DND-41 (cell line): ENCODE results near the gene OR2H2.
A peak's percentile ranks its signal among the peaks of the same experiment; 100 is the strongest.

Experiments used
- ATAC-seq: fragments of 200-7000 bp; cut with Tn5 transposase; 3 replicates; pipeline ENCODE4 v1.9.1; 2021; ENCODE audit warnings: low read depth; ENCODE audit not compliant: insufficient read depth
- DNase-seq: peaks from one replicate; pipeline ENCODE4 v3.0.0-alpha.2; 2020
- H2AFZ ChIP-seq: 2 replicates; pipeline ENCODE4 v1.6.0; 2012; ENCODE audit warnings: low read depth, low read length
- H3K27ac ChIP-seq: 2 replicates; pipeline ENCODE4 v1.5.1; 2012; ENCODE audit warnings: low read length, inconsistent platforms
- H3K27me3 ChIP-seq: fragments of 200-600 bp; sonication (generic); 2 replicates; pipeline ENCODE4 v1.6.0; 2012; ENCODE audit warnings: low read length, mild to moderate bottlenecking, inconsistent platforms; ENCODE audit not compliant: insufficient read depth, poor library complexity
- H3K36me3 ChIP-seq: 2 replicates; pipeline ENCODE4 v1.5.1; 2012; ENCODE audit warnings: low read length, inconsistent platforms; ENCODE audit not compliant: insufficient read depth
- H3K4me1 ChIP-seq: 2 replicates; pipeline ENCODE4 v1.5.1; 2012; ENCODE audit warnings: mild to moderate bottlenecking, low read length; ENCODE audit not compliant: insufficient read depth
- H3K4me2 ChIP-seq: 2 replicates; pipeline ENCODE4 v1.6.0; 2012; ENCODE audit warnings: mild to moderate bottlenecking, moderate library complexity, low read length, inconsistent platforms; ENCODE audit not compliant: insufficient read depth
- H3K4me3 ChIP-seq, 2 experiments: fragments of 200-600 bp in 1 of 2; shearing (Covaris generic) in 1 of 2; 2 replicates each; pipeline ENCODE4 v1.5.1; 2012 to 2016; ENCODE audit warnings: inconsistent platforms in 2 of 2, low read length in 2 of 2, mild to moderate bottlenecking in 2 of 2, low read depth in 1 of 2, moderate library complexity in 1 of 2
- H3K79me2 ChIP-seq: 2 replicates; pipeline ENCODE4 v1.6.0; 2012; ENCODE audit warnings: low read length, inconsistent platforms; ENCODE audit not compliant: insufficient read depth
- H3K9ac ChIP-seq: 2 replicates; pipeline ENCODE4 v1.6.0; 2012; ENCODE audit warnings: low read depth, mild to moderate bottlenecking, inconsistent platforms, low read length, moderate library complexity
- H3K9me3 ChIP-seq: 2 replicates; pipeline ENCODE4 v1.5.1; 2012; ENCODE audit warnings: low read length, moderate library complexity, mild to moderate bottlenecking, inconsistent platforms; ENCODE audit not compliant: insufficient read depth, severe bottlenecking
- H4K20me1 ChIP-seq: 2 replicates; pipeline ENCODE4 v1.6.0; 2012; ENCODE audit warnings: low read length; ENCODE audit not compliant: insufficient read depth
- EZH2 ChIP-seq: IDR thresholded peaks from 3 replicates; pipeline ENCODE4 v1.6.1; 2012; ENCODE audit warnings: borderline replicate concordance, low read depth, mild to moderate bottlenecking, moderate library complexity, low read length, inconsistent platforms; ENCODE audit not compliant: severe bottlenecking
- TF ChIP-seq, protein P1 (sequence below): IDR thresholded peaks from 2 replicates; pipeline ENCODE4 v1.5.1; 2012; ENCODE audit warnings: borderline replicate concordance, low read length, moderate library complexity, mild to moderate bottlenecking; ENCODE audit not compliant: poor library complexity, severe bottlenecking; ENCODE audit errors: extremely low read depth

OR2H2 gene

DNA sequence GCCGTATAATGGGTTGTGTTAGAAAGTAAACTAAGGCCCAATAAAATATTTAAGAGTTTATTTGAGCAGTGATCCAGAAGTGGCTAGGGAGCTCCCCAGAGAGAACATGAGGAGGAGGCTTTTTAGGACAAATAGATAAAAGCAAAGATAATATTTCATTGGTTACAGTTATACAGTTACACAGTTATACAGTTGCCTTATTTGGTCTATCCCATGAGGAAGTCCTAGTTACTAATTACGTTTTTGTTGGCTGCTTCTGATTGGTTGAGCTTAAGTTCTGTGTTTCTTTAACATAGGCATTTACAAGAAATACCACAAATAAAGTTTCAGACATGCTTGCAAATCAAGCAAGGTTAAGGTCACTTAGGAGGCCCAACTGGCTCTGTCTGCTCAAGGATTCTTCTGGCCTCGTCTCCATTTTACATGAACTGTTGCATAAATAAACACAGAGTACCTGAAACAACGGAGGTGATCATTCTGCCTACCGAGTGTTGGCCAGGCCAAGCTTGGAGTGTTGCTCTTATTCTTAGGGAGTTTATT lies 32.3 kb upstream of the OR2H2 start:
- Histone ChIP-seq H3K4me1 (no peaks in the 10 kb centered on the region), H3K4me2 (no peak overlapping the region), H3K9me3 (no peaks in the 10 kb centered on the region), H3K9ac (no peak overlapping the region), H3K4me3 (no peak overlapping the region), H3K27ac (no peak overlapping the region), H3K36me3 (no peaks in the 10 kb centered on the region), H4K20me1 (no peaks in the 10 kb centered on the region), H3K79me2 (no peaks in the 10 kb centered on the region), H3K27me3 (peaks cover 18% of the 10 kb centered on the region), H2AFZ (no peak overlapping the region)
- no peak for TF ChIP-seq EZH2
- TF ChIP-seq, protein P1, sequence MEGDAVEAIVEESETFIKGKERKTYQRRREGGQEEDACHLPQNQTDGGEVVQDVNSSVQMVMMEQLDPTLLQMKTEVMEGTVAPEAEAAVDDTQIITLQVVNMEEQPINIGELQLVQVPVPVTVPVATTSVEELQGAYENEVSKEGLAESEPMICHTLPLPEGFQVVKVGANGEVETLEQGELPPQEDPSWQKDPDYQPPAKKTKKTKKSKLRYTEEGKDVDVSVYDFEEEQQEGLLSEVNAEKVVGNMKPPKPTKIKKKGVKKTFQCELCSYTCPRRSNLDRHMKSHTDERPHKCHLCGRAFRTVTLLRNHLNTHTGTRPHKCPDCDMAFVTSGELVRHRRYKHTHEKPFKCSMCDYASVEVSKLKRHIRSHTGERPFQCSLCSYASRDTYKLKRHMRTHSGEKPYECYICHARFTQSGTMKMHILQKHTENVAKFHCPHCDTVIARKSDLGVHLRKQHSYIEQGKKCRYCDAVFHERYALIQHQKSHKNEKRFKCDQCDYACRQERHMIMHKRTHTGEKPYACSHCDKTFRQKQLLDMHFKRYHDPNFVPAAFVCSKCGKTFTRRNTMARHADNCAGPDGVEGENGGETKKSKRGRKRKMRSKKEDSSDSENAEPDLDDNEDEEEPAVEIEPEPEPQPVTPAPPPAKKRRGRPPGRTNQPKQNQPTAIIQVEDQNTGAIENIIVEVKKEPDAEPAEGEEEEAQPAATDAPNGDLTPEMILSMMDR: no peak
- DNase-seq (no peak), ATAC-seq (peak; percentile 68; the same call in 2 of the 3 replicates)

DNA sequence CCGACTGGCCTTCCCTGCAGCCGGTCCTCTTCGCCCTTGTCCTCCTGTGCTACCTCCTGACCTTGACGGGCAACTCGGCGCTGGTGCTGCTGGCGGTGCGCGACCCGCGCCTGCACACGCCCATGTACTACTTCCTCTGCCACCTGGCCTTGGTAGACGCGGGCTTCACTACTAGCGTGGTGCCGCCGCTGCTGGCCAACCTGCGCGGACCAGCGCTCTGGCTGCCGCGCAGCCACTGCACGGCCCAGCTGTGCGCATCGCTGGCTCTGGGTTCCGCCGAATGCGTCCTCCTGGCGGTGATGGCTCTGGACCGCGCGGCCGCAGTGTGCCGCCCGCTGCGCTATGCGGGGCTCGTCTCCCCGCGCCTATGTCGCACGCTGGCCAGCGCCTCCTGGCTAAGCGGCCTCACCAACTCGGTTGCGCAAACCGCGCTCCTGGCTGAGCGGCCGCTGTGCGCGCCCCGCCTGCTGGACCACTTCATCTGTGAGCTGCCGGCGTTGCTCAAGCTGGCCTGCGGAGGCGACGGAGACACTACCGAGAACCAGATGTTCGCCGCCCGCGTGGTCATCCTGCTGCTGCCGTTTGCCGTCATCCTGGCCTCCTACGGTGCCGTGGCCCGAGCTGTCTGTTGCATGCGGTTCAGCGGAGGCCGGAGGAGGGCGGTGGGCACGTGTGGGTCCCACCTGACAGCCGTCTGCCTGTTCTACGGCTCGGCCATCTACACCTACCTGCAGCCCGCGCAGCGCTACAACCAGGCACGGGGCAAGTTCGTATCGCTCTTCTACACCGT lies 31.5 kb upstream of the OR2H2 start:
- H3K9me3 ChIP-seq: no peaks in the 10 kb centered on the region
- DNase-seq (no peak), ATAC-seq (no peak)
- H2AFZ ChIP-seq: no peak overlapping the region
- H3K4me2 ChIP-seq: no peak overlapping the region
- no peaks in the 10 kb centered on the region for H3K36me3 ChIP-seq
- H3K27me3 ChIP-seq: peaks cover 18% of the 10 kb centered on the region
- no peaks in the 10 kb centered on the region for H4K20me1 ChIP-seq
- no peaks in the 10 kb centered on the region for H3K79me2 ChIP-seq
- H3K27ac ChIP-seq: no peak overlapping the region
- TF ChIP-seq EZH2: no peak
- TF ChIP-seq, protein P1: no peak
- no peak overlapping the region for H3K4me3 ChIP-seq
- H3K9ac ChIP-seq: no peak overlapping the region
- no peaks in the 10 kb centered on the region for H3K4me1 ChIP-seq

DNA sequence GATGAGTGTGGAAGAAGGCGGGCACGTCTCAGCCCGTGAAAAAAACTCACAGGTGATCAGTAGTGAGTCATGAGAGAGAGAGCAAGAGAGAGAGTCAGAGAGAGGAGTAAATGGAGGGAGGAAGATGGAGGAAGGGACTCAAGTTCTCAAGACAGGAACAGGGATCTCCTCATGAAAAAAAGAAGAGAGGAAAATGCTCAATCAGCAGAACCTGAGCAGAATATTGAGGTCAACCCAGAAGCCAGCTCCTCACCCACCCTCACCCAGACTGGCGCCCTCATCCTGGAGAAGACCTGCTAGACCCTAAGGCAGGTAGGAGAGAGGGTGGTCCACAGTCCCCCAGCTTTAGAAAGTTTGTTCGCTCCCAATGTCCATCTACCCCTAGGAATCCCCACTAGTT lies 30.2 kb upstream of the OR2H2 start:
- peaks cover 8% of the 10 kb centered on the region for H3K27me3 ChIP-seq
- H3K79me2 ChIP-seq: no peaks in the 10 kb centered on the region
- no peaks in the 10 kb centered on the region for H4K20me1 ChIP-seq
- no peak for TF ChIP-seq EZH2
- TF ChIP-seq, protein P1: no peak
- ATAC-seq (no peak), DNase-seq (no peak)
- H2AFZ ChIP-seq: no peak overlapping the region
- H3K27ac ChIP-seq: no peak overlapping the region
- no peaks in the 10 kb centered on the region for H3K9me3 ChIP-seq
- no peak overlapping the region for H3K4me2 ChIP-seq
- H3K36me3 ChIP-seq: no peaks in the 10 kb centered on the region
- H3K9ac ChIP-seq: no peak overlapping the region
- no peak overlapping the region for H3K4me3 ChIP-seq
- H3K4me1 ChIP-seq: no peaks in the 10 kb centered on the region
